ENCODE results near the gene ZNF595.
"Not testable (repeated sequence)": the region's sequence is repeated elsewhere in the genome, so short reads cannot be mapped to it uniquely, and the experiment has no call there.

The ZNF595 gene

DNA sequence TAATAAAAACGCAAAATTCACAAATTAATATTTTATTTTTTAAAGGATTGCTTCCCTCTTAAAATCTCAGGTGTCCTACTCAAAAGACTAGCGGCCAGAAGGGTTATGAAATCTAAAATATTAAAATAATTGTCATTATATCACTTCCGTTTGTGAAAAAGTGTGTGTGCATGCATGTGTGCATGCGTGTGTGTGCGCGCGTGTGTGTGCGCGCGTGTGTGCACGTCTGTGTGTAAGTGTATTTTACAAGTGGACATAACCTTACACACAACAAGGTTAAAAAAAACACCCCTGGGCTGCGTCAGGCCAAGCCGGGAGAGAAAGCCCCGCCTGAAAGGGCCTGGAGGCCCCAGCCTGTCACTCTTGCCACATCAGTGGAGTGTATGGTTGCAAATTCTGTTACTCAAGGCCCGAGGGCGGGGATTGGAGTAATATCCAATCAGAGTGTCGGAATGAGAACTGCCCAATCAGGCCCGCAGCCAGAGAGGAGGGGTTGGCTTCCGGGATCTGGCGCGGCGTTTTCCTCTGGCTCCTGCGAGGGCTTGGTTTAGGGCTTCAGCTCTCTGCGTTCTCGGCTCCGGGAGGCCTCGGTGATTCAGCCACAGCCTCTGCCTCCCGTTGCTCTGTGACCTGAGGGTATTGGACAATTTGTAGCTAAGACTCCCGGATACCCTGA lies at the start of gene ZNF595:
Gene ZNF595, plus strand, starts transcription at position 518 of the 676 bp plus-strand sequence. CDS start 168 bp downstream, outside the sequence.
- DNase-seq, result not testable (repeated sequence)

GRCh38 chr4:9937-10870 lies 42.9 kb upstream of the ZNF595 start:
- not testable (repeated sequence) for DNase-seq

DNA sequence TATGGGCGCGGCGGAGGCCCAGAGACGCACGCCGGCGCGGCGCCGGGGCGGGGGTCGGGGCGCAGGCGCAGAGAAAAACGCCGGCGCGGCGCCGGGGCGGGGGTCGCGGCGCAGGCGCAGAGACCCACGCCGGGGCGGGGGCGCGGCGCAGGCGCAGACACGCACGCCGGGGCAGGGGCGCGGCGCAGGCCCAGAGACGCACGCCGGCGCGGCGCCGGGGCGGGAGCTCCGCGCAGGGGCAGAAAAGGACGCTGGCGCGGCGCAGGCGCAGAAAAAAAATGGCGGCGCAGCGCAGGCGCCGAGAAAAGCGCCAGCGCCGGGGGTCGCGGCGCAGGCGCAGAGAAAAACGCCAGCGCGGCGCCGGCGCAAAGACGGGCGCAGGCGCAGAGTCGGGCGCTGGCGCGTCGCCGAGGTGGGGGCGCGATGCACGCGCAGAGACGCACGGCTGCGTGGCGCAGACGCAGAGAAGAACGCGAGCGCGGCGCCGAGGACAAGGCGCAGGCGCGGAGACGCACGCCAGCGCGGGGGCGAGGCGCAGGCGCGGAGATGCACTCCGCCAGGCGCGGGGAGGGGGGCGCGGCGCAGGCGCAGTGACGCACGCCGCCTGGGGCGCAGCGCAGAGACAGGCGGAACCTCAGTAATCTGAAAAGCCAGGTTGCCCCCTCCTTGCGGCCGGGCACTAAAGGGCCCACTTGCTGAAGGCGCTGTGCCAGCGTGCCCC lies 41.9 kb upstream of the ZNF595 start:
- not testable (repeated sequence) for DNase-seq

DNA sequence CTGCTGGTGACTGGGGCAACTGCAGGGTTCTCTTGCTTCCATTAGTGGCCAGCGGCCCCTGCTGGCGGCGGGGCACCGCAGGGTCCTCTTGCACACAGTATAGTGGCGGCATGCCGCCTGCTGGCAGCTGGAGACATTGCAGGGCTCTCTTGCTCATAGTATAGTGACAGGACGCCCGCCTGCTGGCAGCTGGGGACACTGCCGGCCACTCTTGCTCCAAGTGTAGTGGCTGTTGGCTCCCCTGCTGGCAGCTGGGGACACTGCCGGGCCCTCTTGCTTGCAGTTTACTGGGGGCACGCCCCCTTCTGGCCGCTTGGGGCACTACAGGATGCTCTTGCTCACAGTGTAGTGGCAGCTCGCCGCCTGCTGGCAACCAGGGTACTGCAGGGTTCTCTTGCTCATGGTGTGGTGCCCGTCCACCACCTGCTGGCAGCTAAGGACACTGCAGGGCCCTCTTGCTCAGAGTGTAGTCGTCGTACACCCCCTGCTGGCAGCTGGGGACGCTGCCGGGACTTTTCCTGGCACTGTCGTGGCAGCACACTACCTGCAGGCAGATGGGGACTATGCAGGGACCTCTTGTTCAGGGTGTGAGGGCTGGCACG lies 41.2 kb upstream of the ZNF595 start:
- DNase-seq, result not testable (repeated sequence)

DNA sequence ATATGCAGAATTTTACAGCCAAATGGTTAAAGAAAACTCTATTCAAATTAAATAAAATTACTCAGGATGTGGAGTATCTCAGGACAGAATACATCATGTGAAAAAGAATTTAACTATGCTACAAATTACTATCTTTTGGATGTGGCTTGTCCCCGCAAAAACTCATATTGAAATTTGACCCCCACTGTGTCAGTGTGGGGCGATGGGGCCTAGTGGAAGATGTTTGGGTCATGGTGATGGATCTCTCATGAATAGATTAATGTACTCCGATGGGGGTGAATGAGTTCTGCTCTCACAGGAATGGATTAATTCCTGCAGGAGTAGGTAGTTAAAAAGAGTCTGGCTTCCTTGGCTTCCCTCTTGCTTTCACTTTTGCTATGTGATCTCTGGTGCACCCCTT lies 35.0 kb upstream of the ZNF595 start:
- not testable (repeated sequence) for DNase-seq

- not testable (repeated sequence) for DNase-seq
Observed at GRCh38 chr4:18589-18988, 34.5 kb upstream of the ZNF595 start.

GRCh38 chr4:22882-23281 lies 30.2 kb upstream of the ZNF595 start:
- not testable (repeated sequence) for DNase-seq

DNA sequence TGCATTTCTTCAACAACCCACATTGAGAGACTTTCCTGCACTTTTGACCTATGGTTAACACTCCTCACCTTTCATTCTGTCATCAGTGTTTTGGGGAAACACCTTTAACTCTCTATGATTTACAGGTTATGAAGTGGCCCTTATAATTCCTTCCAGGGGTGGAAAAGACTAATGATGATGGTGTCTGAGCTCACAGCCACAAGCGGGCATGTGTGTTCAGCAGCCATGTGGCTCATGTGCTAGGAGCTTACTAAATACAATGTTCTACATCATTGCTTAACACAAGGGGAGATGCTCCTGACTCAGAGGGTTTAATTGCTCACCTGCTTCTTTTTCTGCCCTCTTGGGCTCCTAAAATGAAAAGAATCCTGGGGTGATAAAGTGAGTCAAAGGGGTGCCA lies 28.8 kb upstream of the ZNF595 start:
- DNase-seq, result not testable (repeated sequence)

DNA sequence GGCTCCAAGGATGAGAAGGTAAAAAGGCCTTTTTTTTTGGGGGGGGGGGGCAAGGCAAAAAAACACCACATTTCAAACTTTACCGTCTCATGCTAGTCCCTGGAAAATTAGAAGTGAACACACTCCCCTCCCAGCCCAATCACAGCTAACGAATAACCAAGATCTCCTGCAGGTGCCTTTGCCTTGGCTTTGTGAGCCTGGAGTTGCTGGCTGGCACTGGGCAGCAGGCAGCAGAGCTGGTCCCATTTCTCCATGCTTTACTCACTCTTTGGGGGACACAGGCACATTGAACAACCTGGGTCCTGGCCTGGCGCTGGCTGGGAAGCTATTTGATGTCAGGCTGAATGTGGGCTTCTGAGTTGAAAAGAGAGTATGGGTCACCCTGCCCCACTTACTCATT lies 25.6 kb upstream of the ZNF595 start:
- DNase-seq, result not testable (repeated sequence)

- DNase-seq, result not testable (repeated sequence)
Observed at GRCh38 chr4:28767-29542, 24.2 kb upstream of the ZNF595 start.

DNA sequence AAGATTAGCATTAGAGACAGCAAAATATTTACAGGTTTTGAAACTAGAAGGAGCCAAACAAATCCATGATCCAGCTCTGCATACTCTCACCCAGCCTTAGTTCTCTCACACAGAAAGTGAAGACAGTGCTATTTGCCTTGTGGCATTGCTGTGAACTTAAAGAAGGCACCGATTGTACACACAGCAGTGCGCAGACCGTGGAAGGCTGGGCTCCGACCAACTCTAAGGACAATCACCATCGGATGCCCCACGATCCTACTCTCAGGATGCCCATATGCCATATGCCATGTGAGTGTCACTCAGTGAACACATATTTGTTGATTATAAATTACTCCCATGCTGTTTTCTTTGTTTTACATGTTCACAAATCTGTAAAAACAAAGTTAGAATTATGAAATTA lies 19.8 kb upstream of the ZNF595 start:
- not testable (repeated sequence) for DNase-seq

DNA sequence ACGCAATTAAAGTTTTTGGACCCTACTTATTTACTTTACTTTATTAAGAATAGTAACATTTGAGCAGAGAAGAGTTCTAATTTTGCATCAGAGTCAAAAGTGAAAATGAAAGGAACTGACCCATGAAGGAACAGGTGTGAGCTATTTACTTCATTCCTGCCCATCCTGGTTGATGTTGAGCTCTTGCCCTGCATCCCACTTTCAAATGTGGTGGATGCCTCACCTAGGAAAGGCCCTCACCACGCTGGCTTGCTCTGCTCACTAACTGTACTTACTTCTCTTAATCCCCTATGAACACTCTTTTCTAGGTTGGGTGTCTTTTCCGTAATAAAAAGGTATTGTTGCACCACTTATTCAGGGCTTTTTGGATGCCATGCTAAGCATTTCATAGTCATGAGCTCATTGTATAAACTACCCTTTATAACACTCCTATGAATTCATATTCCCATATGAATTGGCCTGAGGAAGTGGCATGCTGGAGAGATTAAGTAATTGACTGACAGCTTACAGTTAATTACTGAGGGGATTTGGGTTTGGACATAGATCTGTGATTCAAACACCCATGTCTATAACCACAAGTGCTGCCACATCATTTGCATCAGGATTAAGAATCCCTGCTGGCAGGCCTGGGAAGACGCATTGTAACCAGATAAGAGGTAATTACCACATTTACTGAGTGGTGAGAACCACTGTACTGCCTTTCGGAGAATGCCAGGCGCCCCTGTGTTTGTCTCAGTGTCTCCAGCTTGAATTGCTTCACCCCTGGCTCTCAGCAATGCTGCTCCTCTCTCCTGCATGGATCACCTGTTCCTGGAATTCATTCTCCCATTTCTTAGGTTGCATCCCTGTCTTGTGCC lies 16.3 kb upstream of the ZNF595 start:
- not testable (repeated sequence) for DNase-seq

DNA sequence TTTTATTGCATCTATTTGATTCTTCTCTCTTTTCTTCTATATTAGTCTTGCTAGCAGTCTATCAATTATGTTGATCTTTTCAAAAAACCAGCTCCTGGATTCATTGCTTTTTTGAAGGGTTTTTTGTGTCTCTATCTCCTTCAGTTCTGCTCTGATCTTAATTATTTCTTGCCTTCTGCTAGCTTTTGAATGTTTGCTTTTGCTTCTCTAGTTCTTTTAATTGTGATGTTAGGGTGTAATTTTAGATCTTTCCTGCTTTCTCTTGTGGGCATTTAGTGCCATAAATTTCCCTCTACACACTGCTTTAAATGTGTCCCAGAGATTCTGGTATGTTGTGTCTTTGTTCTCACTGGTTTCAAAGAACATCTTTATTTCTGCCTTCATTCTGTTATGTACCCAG lies 14.9 kb upstream of the ZNF595 start:
- DNase-seq, result not testable (repeated sequence)

GRCh38 chr4:43375-43774 lies 9.7 kb upstream of the ZNF595 start:
- DNase-seq, result not testable (repeated sequence)

- not testable (repeated sequence) for DNase-seq
Observed at GRCh38 chr4:51253-51652, 1.9 kb upstream of the ZNF595 start.

DNA sequence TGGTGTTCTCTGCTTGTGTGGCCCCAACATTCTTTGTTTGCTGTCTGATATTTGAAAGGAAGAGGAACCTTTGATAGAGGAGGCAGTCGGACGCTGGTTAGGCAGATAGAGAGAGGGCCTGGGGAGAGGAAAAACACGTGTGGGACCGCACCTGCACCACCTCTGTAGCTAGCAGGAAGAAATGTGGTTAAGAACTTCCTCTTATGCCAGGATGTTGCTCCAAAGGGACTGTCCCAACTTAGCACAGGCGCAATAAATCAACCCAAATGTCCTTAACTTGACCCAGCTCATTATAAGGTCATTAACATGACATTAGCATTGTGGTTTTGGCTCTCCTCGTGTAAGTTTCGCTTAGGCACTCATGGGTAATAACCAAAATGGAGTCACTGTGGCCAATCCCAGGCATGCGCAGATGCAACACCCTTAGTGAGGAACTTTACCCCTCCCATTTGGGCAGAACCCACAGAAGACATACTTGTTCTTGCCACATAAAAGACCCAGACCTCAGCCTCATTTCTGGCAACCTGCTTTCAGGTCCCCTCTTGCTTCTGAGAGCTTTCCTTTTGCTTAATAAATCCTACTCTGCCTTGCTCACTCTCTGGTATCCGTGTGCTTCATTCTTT lies 1.4 kb upstream of the ZNF595 start:
- not testable (repeated sequence) for DNase-seq

DNA sequence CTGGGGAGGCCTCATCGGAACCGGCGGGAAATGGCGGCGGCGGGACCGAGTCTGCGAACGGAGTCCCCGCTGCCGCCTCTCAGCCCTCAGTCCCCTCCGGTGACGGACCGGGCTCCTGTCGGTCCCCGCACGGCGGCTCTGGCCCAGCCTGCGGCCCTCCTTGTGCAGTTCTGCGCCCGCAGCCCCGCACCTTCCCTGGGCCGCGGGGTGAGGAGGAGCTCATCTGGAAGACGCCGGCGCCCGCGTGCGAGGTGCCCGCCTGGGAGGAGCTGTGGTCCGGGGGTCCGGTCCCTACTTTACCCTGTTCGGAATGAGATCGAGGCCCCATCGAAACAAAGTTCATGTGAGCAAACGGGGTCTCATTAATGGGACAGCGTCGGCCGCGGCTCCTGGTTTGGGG lies 400 bp downstream of the ZNF595 start:
- DNase-seq, result not testable (repeated sequence)

- not testable (repeated sequence) for DNase-seq
Observed at GRCh38 chr4:64733-65132, 11.6 kb downstream of the ZNF595 start.

DNA sequence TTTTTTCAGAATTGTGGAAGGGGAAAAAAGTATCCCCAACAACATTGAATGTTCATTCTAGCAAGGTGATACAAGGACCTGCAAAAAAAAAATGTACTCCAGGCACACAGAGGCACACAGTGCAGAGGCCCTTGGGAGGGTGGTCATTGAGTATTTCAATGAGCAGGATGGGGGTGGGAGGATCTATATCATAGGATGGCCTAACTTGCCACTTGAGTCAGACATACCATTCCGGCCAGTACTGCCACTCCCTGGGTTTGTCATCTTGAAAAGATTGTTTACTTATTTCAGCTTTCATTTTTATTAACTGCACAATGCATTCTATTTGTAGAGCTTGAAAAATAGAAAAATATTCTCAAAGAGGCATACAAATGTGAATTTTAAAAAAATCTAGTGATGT lies 18.7 kb downstream of the ZNF595 start:
- no peak for DNase-seq

GRCh38 chr4:85951-86350 lies 32.8 kb downstream of the ZNF595 start:
- no peak for DNase-seq
